NCI-H1105 (cell line): ENCODE results near the gene NPTX1.

Source experiments
- DNase-seq: peaks from one replicate; lab custom pipeline; 2025; lab: John Stamatoyannopoulos, UW

The NPTX1 gene

DNA sequence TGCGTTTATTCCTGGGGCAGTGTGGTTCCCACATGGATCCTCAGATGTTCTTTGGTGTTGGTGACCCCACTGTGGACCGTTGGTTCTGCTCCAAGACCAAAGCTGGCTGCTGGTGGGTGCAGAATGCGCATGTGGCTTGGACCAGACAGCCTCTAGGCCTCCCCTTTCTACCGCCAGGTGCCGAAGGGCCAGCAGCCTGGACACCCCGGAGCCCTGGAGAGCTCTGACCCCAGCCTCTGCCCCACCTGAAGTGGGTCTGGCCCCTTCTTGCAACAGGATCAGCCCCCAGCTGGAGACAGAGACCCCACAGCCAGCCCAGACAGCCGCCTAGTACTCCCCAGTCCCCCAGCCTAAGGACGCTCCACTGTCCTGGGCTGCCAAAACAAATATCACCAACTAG is 18.4 kb downstream of the NPTX1 start:
- no peak for DNase-seq

DNA sequence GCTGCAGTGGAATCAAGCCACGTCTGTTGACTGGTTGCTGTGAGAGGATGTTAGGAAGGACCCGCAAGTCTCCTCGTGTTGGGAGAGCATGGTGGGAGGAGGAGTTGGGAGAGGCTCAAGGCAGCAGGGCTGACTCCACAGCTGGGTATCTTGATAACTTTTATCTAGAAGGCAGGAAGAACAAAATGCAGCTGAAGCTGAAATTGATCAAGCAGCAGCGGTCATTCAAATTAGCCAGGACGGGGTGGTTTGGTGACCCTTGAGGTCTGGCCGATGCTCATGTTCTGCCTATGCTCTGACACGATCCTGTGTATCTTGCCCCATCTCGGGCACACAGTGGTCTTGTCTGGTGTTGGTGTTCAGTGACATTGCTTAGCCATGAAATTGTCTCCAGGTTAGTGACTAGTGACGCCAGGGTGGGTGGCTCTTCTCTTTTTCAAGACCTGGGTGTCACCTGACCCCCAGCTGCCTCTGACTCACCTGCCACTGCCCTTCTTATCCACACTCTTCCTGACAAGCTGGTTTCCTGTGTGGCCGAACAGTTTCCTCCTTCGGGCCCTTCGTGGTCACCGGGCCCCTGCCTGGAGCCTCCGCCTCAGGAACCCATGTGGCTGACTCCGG is 19.1 kb downstream of the NPTX1 start:
- DNase-seq: no peak

DNA sequence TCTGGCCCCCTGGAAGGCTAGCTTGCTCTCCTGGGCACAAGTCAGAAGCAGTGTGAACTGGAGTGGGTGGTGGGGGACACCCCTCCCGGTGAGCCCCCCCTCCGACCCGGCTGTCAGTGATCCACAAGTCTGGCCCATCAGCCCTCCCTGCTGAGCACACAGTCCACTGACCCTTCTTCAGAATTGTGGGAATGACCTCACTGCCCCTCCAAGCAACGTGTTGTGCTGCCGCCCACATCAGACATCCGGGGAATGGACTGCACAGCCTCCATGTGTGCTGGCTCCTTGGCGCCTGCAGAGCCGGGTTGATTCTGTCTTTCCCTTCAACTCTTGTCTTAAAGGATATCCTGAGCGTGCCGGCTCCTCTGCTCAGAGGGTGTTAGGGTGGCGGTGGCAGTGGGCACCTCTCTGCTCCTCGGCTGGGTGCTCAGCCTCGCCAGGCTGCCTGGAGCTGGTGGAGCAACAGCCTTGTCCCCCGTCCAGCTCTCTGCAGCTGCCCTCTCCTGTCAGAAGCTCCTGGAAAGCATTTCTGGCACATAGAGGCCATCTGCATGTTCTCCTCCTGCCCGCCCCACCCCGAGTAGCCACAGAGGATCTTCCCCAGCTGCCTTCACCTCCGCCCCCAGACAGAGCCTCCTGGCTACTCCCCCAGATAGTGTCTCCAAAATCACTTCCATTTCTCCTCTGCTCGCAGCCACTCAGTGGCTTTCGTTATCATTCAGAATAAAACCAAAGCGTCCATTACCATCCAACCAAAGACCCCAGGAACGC is 19.8 kb downstream of the NPTX1 start:
- no peak for DNase-seq

DNA sequence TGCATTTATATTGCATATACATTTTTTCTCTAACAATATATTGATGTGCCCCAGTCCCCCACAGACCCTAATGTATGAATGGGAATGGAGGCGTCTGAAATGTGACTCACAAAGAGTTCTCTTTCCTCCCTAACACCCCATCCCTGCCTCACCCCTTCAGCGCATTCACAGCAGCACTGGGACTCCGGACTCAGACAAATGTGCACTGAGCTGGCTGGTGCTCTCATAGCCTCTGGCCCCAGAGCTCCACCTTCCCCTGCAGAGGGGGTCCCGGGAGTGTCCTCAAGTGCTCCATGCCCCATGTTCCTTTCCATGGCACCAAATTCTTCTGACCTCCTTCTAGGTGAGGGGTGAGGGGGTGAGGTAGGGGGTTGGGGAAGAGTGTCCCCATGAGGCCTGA is 20.6 kb downstream of the NPTX1 start:
- no peak for DNase-seq

DNA sequence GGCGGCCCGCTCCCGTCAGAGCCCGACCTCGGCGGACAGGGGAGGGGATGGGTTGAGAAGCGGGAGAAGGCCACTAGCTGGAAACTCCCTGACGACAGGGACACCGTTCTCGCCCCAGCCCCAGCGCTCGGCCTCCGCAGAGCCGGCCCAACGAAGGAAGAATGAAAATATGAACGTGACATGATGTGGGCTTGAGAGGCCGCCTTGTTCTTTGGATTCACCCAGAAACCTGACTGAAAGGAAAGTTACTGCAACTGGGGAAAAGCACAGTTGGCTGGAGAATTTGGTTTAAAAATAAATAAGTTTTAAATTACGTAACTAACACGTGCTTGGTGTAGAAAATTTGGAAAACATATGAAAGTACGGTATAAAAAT is 21.1 kb downstream of the NPTX1 start:
- no peak for DNase-seq

DNA sequence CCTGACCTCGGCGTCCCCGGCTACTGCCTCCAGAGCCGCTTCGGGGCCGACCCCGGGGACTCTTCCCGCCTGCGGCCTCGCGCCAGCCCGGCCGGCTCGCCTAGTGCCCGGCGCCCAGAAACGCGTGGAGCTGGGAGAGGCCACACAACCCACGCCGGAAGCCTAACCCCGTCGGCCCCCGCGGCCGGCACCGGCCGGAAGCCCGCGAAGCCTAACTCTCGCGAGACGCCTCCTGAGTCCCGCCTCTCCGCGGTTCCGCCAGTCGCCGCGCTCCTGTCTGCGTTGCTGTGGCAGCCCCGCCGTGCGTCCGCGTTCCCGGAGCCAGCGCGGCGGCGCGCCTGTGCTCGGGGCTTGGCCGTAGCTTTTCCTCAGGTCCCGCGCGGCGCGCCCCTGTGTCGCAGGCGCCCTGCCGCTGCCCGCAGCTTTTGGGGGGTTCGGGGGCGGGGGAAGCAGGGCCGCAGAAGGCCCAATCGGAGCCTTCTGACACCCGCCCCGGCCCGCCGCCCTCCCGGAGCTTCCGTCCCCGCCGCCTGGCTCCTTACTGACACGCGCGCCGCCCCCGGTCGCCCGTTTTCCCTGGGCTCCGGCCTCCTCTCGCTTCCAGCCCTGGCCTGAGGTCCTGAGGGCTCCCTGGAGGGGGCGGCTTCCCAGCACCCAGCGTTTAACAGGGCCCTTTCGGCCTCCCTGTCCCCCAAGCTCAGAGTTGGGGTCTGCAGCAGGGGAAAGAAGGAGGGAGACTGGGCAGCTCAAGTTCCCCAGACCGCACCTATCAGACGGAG is 21.7 kb downstream of the NPTX1 start:
- peak; percentile 91 for DNase-seq

DNA sequence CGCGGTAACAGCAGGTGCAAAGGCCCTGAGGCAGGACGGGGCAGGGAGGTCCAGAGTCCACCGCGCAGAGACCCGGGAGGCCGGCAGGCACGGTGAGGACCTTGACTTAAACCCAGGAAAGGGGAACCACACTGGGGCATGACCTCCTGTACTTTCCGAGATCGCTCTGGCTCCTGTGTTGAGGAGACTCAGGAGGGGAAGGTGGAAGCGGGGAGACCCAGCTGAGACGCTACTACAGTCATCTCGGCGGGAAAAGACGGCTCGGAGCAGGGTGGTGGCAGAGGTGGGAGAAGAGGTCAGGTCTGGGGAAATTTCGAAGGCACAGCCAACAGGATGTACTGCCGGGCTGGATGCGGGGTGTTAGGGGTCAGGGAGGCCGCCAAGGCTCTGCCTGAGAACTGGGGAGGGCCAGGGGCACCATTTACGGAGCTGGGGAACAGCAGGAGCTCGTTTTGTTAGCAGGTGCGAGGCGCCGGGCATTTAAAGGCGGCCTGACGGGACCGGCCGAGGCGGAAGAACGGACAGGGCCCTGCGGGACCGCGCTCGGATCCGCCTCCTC is 22.3 kb downstream of the NPTX1 start:
- no peak for DNase-seq

DNA sequence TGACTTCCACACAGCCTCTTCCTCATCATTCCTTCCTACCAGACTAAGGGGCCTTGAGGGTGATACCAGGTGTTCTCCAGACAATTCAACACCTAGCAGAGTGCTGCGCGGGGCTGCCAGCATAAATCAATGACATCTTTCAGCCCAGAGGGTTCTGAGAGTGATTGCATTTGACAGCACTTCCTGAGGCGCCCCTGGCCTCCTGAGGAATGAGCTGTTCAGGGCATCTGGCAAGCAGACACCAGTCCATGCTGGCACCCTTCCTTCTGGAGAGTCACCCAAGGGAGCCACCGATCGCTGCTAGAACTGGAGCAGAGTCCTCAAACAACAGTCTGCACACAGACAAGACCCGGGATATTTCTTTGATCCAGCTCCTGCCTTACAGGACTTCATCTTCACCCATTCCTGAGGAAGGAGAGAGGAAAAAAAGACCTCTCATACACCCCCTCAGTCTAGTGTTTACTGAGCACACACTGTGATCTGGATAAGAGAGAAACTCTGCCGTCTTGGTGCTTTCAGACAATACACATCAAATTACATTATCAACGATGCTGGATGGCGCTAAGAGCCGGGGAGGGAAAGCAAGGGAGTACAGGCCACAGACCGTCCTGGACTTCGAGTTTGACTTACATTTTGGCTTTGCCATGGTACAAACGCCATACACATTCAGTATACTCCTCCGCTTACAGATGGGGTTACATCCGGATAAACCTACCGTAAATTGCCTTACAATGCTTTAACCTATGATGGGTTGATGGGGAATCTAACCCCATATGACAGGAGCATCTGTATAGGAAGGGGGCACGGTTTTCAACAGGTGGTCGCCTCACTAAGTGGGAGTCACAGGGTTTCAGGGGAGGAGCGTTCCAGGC is 23.0 kb downstream of the NPTX1 start:
- no peak for DNase-seq

DNA sequence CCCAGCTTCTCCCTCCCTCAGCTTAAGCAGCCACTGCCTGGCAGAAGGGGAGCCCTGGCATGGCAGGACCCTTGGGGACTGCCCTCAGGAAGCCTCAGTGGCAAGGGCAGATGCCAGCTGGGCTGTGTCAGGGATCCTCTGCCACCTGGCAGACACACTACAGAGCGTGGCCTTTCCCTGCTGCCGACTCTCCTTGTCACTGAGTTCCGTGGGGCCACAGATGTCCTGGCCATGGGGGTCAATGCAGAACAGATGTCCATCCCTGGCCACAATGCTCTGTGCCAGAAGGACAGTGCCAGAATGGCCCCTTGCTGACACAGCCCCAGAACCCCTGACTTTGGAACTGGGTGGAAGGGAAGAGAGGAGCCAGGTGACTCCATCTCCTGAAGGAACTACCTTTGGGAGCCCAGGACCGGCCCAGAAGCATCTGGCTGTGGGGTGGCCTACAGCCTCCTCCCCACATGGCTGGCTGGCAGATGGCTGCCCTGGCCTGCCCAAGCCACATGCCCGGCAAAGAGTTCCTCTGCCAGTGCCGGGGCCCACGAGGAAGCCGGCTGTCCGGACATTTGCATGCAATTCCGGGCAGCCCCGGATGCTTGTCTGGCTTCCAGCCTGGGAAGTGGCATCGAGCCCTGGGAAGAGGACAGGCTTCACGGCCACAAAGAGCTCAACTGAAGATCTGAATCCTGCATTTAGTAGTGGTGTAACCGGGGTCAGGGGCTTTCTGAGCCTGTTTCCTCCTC is 24.1 kb downstream of the NPTX1 start:
- DNase-seq: no peak

DNA sequence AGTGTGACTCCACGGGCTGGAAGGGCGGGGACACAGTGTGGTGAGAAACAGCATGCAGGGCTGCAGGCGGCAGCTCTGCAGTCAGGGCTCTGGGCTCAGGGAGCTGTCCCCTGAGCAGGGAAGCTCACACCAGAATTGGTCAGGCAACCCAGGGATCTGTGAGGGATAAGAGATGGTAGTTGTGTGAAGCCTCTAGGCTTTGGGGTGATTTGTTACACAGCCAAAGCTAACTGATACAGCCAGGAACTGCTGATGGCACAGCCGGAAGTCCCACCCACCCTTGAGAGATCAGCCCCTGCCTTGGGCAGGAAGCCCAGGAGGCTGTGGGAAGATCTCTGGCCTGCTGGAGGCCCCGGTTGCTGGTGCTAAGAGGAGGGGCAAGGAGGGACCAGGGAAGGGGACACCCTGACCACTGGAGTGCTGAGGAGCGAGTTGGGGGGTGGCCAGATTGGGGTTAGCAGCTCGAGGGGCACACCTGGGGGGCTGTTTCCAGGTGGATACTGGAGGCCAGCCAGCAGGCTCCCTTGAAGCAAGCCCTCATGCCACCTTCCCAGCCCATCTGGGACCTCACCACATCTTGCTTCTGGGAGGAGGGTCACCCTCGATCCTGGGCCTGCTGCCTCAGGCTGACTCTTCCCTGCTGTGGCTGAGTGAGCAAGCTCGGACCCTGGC is 25.2 kb downstream of the NPTX1 start:
- no peak for DNase-seq

DNA sequence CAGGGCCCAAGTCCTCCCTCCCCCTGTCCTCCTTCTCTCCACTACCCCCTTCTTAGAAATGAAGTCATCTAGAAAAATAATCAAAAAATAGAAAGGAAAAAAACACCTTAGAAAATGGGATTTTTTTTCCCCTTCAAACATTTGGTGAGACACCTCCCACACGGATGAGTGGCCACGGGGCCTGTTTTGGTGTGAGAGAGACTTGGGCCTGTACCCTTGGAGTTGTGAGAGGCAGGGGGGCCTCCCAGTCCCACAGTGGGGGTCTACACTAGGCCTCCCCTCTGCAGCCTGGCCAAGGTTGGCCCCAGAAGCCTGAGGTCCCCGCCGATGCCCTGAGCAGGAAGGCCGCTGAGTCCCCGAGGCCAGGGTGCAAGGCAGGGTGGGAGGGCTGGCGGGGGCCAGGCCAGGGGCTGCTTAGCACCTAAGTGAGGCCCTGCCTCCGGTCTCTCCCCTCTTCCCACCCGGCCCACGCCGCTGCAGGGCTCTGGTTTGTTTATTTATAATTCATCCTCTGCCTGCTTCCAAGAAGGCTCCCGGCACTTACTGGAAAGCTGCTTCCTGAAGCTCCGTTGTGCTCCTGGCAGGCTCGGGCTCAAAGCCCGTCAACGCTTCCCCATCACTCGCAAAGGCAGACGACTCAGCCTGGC is 26.4 kb downstream of the NPTX1 start:
- DNase-seq: no peak

DNA sequence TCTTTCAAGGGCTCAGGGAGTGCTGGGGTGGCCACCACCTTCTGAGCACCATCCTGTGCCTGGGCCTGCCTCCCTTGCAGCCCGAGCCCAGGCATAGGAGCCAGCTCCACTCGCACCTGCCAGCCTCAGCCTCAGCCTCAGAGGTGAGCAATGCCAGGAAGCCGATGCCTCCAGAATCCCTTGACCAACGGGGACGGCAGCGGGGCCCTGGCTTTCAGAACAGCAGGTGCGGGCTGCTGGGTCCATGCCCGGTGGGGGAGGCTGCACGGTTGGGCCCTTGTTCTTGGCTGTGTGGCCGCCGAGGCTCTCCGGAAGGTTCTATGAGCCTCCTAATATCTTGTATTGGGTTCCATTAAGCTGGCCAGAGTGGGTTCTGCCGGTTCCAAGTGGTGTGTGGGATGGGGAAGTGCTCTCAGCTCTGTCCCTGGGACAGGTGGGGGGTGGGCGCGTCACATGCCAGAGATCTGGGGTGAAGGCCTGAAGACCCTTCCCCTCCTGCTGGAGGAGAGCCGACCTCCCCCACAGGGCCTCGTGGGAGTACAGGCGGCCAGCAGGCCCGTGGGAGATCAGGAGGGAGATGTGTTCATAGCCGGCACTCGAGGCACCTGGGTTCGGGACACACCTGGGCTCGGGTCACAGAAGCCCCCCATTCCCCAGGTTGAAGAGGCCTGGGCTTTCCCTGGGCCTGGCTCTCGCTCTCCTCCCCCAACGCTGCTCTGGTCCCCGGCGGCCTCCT is 27.0 kb downstream of the NPTX1 start:
- DNase-seq: no peak

DNA sequence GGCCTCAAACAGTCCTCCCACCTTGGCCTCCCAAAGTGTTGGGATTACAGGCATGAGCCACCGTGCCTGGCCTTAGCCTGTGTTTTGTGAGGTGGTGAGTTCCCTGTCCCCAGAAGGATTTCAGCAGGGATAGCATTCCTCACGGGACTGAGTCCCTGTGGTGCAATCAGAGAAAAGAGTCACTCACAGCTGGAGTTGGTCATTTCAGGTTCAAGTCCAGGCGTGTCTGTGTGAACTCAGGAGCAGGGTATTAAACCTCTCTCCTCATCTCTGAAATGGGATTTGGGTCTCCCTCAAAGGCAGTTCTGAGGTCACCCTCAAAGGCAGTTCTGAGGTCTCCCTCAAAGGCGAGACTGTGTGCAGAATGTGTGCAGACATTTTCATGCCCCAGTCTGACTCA is 28.6 kb downstream of the NPTX1 start:
- DNase-seq: no peak

DNA sequence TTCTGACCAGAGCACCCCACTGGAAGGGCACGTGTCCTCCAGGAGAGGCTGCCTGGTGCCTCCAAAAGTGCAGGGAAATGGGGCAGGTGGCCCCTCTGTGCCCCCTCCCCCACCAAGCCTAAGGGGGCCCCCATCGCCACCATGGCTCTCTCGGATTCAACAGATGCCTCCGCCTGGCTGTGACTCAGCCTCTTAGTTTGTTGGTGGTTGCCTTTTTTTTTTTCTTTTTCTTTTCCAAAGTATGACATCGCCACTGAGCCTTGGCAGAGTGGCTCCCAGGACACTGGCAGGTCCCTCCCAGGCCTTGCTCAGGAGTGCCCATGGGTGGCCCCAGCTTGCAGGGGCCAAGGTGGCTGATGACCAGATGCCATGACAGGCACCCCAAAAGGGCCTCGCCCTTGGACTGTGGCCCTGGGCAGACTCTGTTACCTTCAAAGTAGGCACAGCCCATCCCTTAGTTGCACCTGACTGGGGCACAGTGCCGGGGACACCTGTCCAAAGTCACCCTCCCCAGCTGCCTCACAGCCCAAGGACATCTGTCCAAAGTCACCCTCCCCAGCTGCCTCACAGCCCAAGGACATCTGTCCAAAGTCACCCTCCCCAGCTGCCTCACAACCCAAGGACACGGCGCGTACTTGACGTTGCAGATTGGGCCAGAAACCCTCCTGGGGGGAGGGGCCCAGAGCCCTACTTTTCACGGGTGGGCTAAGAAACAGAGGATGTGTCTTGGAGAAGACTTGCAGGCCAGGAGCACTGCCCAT is 29.6 kb downstream of the NPTX1 start:
- no peak for DNase-seq

DNA sequence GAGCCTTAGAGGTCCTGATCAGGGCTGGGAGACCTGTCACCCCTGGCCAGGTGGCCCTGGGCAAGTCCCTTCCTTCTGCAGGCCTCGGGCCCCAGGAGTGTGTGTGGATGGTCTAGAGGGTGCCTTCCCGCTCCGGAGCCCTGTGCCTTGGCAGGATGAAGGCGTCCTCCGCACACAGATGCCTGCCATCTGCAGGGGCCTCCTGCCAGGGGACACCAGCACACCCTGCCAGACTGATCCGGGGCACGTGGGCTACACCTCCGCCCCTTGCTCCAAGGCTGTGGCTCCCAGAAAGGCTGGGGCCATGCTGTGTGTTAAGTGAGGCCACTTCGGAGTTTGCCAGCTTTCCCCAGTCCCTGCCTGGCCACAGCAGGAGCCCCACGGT is 30.7 kb downstream of the NPTX1 start:
- DNase-seq: no peak

DNA sequence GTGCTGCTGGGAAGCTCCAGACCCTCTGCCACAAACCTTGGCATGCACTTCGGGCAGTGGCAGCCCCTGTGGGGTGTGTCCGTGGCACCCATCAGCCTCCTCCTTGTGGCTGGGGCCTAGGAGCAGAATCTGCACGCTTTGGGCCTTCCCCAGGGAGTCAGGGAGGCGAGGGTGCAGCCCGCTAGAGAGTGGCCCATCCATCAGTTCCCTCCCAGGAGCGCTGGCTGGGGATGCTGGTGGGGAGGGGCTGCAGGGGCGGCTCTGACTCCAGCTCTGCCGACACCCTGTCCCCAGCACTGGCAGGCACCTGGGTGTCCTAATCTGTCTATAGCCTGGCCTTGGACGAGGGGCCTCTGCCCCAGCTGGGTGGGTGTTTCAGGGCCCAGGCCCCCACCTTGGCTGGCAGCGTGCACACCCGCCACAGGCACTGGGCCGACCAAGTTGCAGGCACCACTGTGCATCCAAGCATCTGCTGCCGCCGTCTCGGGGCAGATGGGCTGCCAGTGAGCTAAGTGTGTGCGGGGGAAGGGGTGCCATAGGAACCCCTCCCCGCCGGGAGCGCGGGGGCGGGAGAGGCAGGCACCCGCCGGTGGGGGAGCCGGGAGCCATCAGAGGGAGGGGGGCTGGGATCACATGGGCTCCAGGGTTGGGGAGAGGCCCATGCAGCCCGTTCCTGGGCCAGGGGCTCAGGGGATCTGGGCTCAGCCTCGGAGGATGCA is 31.2 kb downstream of the NPTX1 start:
- no peak for DNase-seq

DNA sequence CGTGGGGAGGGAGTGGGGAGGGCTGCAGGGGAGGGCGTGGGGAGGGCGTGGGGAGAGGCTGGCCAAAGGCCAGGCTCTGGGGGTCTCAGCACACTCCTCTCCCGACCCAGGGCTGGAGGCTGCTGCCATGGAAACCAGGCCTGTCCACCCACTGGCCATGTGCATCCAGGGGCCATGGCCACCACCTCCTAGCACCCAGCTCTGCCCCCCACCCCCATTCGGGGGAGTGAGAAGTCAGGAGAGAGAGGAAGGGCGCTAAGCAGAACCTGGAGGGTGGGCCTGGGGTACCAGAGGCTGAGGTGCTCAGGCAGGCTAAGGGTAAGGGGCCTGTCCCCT is 31.8 kb downstream of the NPTX1 start:
- no peak for DNase-seq
